22Rv1 (cell line): Measurements from ENCODE around the gene SCNN1G.
"Not testable (repeated sequence)": the region's sequence is repeated elsewhere in the genome, so short reads cannot be mapped to it uniquely, and the experiment has no call there.

Source experiments
- H3K27ac ChIP-seq: fragments of 450-650 bp; 2 replicates; pipeline ENCODE4 v1.5.1; 2017
- ZFX ChIP-seq: fragments of 450-650 bp; IDR thresholded peaks from 2 replicates; pipeline ENCODE4 v1.6.1; 2017; ENCODE audit warnings: antibody characterized with exemption, borderline replicate concordance
- TF ChIP-seq, protein P1 (sequence below): fragments of 450-650 bp; IDR thresholded peaks from 2 replicates; pipeline ENCODE4 v1.5.1; 2017; ENCODE audit warnings: mild to moderate bottlenecking

SCNN1G gene

DNA sequence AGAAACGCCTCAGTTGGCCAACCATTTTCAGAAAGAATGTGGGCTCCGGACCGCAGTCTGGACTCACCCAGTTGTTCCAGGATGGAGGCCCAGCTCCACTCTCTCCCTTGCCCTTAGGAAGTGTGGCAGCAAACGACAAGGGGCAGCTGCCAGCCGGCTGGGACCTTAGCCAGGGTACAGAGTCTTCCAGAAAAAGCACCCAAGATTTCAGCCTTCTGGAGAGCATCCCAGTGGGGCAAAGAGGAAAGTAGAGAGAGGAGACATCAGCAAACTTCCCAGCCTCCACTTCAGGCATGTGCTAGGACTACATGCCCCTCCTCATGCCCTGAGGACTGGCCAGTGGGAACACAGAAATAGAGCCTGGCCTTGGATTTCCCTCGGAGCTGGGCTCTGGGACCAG lies 62.7 kb downstream of the SCNN1G start:
- no peak for TF ChIP-seq ZFX
- TF ChIP-seq, protein P1, sequence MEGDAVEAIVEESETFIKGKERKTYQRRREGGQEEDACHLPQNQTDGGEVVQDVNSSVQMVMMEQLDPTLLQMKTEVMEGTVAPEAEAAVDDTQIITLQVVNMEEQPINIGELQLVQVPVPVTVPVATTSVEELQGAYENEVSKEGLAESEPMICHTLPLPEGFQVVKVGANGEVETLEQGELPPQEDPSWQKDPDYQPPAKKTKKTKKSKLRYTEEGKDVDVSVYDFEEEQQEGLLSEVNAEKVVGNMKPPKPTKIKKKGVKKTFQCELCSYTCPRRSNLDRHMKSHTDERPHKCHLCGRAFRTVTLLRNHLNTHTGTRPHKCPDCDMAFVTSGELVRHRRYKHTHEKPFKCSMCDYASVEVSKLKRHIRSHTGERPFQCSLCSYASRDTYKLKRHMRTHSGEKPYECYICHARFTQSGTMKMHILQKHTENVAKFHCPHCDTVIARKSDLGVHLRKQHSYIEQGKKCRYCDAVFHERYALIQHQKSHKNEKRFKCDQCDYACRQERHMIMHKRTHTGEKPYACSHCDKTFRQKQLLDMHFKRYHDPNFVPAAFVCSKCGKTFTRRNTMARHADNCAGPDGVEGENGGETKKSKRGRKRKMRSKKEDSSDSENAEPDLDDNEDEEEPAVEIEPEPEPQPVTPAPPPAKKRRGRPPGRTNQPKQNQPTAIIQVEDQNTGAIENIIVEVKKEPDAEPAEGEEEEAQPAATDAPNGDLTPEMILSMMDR, result no peak
- H3K27ac ChIP-seq, result no peak overlapping the region

DNA sequence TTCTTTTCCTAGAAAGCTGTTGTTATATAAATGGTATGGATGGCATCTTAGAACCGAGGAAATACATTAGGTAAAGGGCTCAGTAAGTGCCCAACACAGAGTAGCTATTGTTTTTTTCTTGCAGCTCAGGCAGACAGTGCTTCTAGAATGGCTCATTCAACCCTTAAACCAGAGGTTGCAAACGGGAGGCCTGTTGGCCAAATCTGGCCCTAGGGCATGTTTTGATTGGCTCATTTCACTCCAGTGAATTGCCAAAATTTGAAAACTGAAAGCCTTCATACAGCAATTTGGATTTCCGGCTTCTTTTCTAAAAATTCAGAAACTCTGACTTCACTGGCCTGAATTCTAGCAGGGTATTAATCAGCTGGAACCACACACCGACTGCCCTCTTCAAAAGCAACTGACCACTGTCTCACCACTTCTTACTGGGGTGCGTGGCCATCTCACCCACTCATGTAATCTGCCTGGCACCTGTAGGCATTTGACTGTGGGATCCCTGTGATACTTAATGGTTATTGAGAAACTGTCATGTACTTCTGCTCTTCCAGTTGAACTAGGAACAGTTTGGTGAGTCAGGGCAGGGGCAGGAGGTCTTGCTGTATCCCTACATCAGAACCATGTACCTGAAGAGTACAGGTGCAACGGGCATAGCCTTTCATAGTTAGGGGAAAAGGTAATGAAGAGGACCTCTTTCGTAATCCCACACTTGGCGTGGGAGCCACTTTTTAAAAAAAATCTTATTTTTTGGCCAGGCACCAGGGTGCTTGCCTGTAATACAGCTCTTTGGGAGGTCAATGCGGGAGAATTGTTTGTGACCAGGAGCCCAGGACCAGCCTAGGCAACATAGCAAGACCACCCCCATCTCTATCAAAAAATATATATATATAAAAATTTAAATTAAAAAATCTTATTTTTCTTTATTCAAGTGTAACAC lies 66.0 kb downstream of the SCNN1G start:
- TF ChIP-seq, protein P1, result no peak
- no peak for TF ChIP-seq ZFX
- H3K27ac ChIP-seq, result no peak overlapping the region

DNA sequence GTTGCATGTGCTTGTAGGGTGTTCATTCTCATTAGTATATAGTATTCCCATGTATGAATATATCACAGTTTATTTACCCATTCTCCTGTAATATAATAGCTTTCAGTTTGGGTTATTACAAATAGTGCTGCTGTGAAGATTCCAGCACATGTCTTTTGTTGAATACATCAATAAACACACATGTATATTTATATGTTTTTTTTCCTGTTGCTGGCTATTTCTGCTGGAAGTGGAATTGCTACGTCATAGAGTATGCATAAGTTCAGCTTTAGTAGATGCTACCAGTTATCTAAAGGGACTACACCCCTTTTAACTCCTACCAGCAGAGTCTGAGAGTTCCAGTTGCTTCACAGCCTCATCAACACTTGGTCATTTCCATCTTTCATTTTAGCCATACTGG lies 67.3 kb downstream of the SCNN1G start:
- no peak overlapping the region for H3K27ac ChIP-seq
- TF ChIP-seq, protein P1, result no peak
- no peak for TF ChIP-seq ZFX

DNA sequence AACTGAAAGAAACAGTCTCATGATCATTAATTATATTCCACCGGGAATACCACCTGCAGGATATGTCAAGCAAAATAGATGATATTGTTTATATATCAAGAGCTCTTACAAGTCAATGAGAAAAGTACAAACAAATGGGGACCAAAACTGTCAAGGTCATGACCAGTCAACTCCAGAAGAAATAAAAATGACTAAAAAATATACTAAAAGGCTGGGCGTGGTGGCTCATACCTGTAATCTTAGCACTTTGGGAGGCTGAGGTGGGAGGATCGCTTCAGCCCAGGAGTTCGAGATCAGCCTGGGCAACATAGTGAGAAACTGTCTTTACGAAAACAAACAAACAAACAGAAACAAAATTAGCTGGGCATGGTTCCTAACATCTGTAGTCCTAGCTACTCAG lies 69.8 kb downstream of the SCNN1G start:
- TF ChIP-seq, protein P1, result no peak
- TF ChIP-seq ZFX, result no peak
- H3K27ac ChIP-seq, result no peak overlapping the region

DNA sequence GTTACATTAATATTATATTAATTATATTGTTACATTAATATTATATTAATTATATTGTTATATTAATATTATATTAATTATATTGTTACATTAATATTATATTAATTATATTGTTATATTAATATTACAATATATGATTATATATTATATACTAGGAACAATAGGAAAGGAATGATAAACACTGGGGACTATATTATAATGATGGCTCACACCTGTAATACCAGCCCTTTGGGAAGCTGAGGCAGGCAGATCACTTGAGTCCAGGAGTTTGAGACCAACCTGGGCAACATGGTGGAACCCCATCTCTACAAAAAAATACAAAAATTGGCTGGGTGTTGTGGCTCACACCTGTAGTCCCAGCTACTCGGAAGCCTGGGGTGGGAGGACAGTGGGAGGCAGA lies 71.1 kb downstream of the SCNN1G start:
- not testable (repeated sequence) for H3K27ac ChIP-seq

DNA sequence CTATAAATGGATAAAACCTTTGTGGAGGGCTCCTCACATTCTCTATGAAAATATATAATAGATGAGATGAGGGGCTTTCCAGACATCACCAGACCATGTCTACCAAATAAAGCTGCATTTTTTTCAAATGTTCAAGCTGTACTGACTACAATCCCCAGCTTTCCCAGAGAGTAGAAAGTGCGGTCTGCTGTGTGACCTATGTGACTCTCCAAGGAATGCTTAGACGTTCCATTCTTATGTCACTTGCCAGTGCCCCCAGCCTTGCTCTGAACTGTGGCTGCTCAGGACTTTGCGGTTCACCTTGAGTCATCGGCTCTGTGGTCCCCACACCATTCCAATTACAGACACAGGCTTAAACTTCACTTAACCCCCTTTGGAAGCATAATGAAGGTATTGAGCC lies 71.8 kb downstream of the SCNN1G start:
- no peak for TF ChIP-seq ZFX
- TF ChIP-seq, protein P1, result no peak
- no peak overlapping the region for H3K27ac ChIP-seq

DNA sequence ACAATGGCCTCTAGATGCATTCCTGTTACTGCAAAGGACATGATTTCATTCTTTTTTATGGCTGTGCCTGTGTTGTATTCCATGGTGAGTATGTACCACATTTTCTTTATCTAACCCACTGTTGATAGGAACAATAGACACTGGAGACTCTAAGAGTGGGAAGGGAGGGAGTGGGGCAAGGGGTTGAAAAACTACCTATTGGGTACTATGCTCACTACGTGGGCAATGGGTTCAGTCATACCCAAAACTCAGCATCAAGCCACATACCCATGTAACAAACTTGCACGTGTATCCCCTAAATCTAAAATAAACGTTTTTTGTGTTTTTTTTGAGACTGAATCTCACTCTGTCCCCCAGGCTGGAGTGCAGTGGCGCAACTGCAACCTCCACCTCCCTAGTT lies 72.5 kb downstream of the SCNN1G start:
- no peak for TF ChIP-seq ZFX
- TF ChIP-seq, protein P1, result no peak
- no peak overlapping the region for H3K27ac ChIP-seq

DNA sequence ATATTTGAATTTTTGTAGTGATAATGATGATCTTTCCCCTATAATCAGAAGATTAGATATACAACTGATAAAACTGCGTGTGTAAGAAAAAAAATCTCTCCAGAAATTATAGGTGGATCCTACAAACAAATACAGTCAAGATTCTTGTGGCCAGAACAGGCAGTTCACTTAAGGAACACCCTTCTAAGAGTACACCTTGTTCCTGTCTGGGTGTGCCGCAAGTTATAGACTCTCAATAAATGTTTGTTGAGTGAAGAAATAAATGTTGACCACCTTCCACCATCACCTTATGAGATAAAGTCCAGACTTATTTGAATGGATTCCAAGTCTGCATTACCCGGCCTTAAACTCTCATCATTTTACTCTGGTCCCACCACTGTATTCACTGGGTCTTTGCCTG lies 73.9 kb downstream of the SCNN1G start:
- TF ChIP-seq, protein P1, result no peak
- no peak for TF ChIP-seq ZFX
- no peak overlapping the region for H3K27ac ChIP-seq
